ENCODE data around the gene CDH8. TPM values are rescaled to one million over a fixed set of nuclear protein-coding genes. Genes with fewer than 3 reads are reported as not detected.
"Not testable (repeated sequence)": the region's sequence is repeated elsewhere in the genome, so short reads cannot be mapped to it uniquely, and the experiment has no call there.

CDH8 gene
- total RNA-seq, 2 donors from 2014 or later = not detected

- no peak overlapping the region for H3K27ac Mint-ChIP-seq
- no peaks in the 10 kb centered on the region for H3K36me3 Mint-ChIP-seq (ENCODE audit: insufficient read depth in 2 of 2)
- DNase-seq = no peak
- H3K4me3 Mint-ChIP-seq = no peak overlapping the region
- no peak for ATAC-seq (replicated peaks in 1 of 2)
- no peaks in the 10 kb centered on the region for H3K4me1 Mint-ChIP-seq (ENCODE audit: low read depth)
- no peaks in the 10 kb centered on the region for H3K27me3 Mint-ChIP-seq (ENCODE audit: low read depth)
- peaks cover 0 to 4% of the 10 kb centered on the region in 2 donors for H3K9me3 Mint-ChIP-seq
Measured at GRCh38 chr16:61814726-61815347, 221.4 kb downstream of the CDH8 start.

- Mint-ChIP-seq H3K36me3 (ENCODE audit: insufficient read depth in 2 of 2) (no peaks in the 10 kb centered on the region), H3K9me3 (peaks cover 0 to 4% of the 10 kb centered on the region in 2 donors), H3K27me3 (ENCODE audit: low read depth) (no peaks in the 10 kb centered on the region), H3K4me3 (no peak overlapping the region), H3K27ac (no peak overlapping the region), H3K4me1 (ENCODE audit: low read depth) (no peaks in the 10 kb centered on the region)
- DNase-seq (no peak), ATAC-seq (replicated peaks in 1 of 2) (no peak)
Measured at GRCh38 chr16:61813339-61813738, 222.9 kb downstream of the CDH8 start.

- H3K27me3 Mint-ChIP-seq (ENCODE audit: low read depth) = no peaks in the 10 kb centered on the region
- ATAC-seq (replicated peaks in 1 of 2) (no peak), DNase-seq (no peak)
- no peaks in the 10 kb centered on the region for H3K4me1 Mint-ChIP-seq (ENCODE audit: low read depth)
- H3K27ac Mint-ChIP-seq = no peak overlapping the region
- no peaks in the 10 kb centered on the region for H3K36me3 Mint-ChIP-seq (ENCODE audit: insufficient read depth in 2 of 2)
- no peak overlapping the region for H3K4me3 Mint-ChIP-seq
- peaks cover 0 to 5% of the 10 kb centered on the region in 2 donors for H3K9me3 Mint-ChIP-seq
Measured at GRCh38 chr16:61812251-61812650, 224.0 kb downstream of the CDH8 start.

- no peaks in the 10 kb centered on the region for H3K36me3 Mint-ChIP-seq (ENCODE audit: insufficient read depth in 2 of 2)
- peaks cover 0 to 3% of the 10 kb centered on the region in 2 donors for H3K9me3 Mint-ChIP-seq
Measured at GRCh38 chr16:61807551-61807950, 228.7 kb downstream of the CDH8 start.

GRCh38 chr16:61801217-61801616, 235.0 kb downstream of the CDH8 start:
- DNase-seq; H3K4me1 Mint-ChIP-seq (ENCODE audit: low read depth); H3K27ac Mint-ChIP-seq; H3K27me3 Mint-ChIP-seq (ENCODE audit: low read depth); H3K9me3 Mint-ChIP-seq; ATAC-seq (replicated peaks in 1 of 2); H3K4me3 Mint-ChIP-seq; H3K36me3 Mint-ChIP-seq (ENCODE audit: insufficient read depth in 2 of 2): not testable (repeated sequence)

More at GRCh38 chr16:61807551-61807950, 228.7 kb downstream of the CDH8 start:
- Mint-ChIP-seq H3K27me3 (ENCODE audit: low read depth) (no peaks in the 10 kb centered on the region), H3K4me1 (ENCODE audit: low read depth) (no peaks in the 10 kb centered on the region), H3K4me3 (no peak overlapping the region), H3K27ac (no peak overlapping the region)
- ATAC-seq (replicated peaks in 1 of 2) (no peak), DNase-seq (no peak)

GRCh38 chr16:61798741-61799140, 237.5 kb downstream of the CDH8 start:
- Mint-ChIP-seq H3K36me3 (ENCODE audit: insufficient read depth in 2 of 2) (peaks cover 2 to 4% of the 10 kb centered on the region in 2 donors), H3K27me3 (ENCODE audit: low read depth) (no peaks in the 10 kb centered on the region), H3K4me3 (no peak overlapping the region), H3K27ac (no peak overlapping the region), H3K9me3 (peaks cover 10 to 13% of the 10 kb centered on the region in 2 donors), H3K4me1 (ENCODE audit: low read depth) (no peaks in the 10 kb centered on the region)
- no peak for ATAC-seq (replicated peaks in 1 of 2)
- no peak for DNase-seq

- peaks cover 2 to 4% of the 10 kb centered on the region in 2 donors for H3K36me3 Mint-ChIP-seq (ENCODE audit: insufficient read depth in 2 of 2)
- DNase-seq (no peak), ATAC-seq (replicated peaks in 1 of 2) (no peak)
- H3K4me3 Mint-ChIP-seq = no peak overlapping the region
- peaks cover 14 to 15% of the 10 kb centered on the region in 2 donors for H3K9me3 Mint-ChIP-seq
- H3K4me1 Mint-ChIP-seq (ENCODE audit: low read depth) = no peaks in the 10 kb centered on the region
- H3K27me3 Mint-ChIP-seq (ENCODE audit: low read depth) = no peaks in the 10 kb centered on the region
- no peak overlapping the region for H3K27ac Mint-ChIP-seq
Measured at GRCh38 chr16:61797961-61798507, 238.2 kb downstream of the CDH8 start.

- no peaks in the 10 kb centered on the region for H3K27me3 Mint-ChIP-seq (ENCODE audit: low read depth)
- H3K4me3 Mint-ChIP-seq = no peak overlapping the region
- ATAC-seq (replicated peaks in 1 of 2) (no peak), DNase-seq (no peak)
- H3K4me1 Mint-ChIP-seq (ENCODE audit: low read depth) = no peaks in the 10 kb centered on the region
- peaks cover 2 to 4% of the 10 kb centered on the region in 2 donors for H3K36me3 Mint-ChIP-seq (ENCODE audit: insufficient read depth in 2 of 2)
- H3K27ac Mint-ChIP-seq = no peak overlapping the region
- H3K9me3 Mint-ChIP-seq = peaks cover 14 to 15% of the 10 kb centered on the region in 2 donors
Measured at GRCh38 chr16:61797296-61797795, 238.9 kb downstream of the CDH8 start.

GRCh38 chr16:61792194-61792909, 243.9 kb downstream of the CDH8 start:
- H3K4me3 Mint-ChIP-seq = no peak overlapping the region
- H3K4me1 Mint-ChIP-seq (ENCODE audit: low read depth) = no peaks in the 10 kb centered on the region
- H3K36me3 Mint-ChIP-seq (ENCODE audit: insufficient read depth in 2 of 2) = no peaks in the 10 kb centered on the region
- H3K9me3 Mint-ChIP-seq = peaks cover 11% of the 10 kb centered on the region in 2 donors
- H3K27ac Mint-ChIP-seq = no peak overlapping the region
- ATAC-seq (replicated peaks in 1 of 2) = no peak
- DNase-seq = no peak
- no peaks in the 10 kb centered on the region for H3K27me3 Mint-ChIP-seq (ENCODE audit: low read depth)

GRCh38 chr16:61791464-61791863, 244.8 kb downstream of the CDH8 start:
- Mint-ChIP-seq H3K36me3 (ENCODE audit: insufficient read depth in 2 of 2) (no peaks in the 10 kb centered on the region), H3K9me3 (peaks cover 9 to 11% of the 10 kb centered on the region in 2 donors), H3K27me3 (ENCODE audit: low read depth) (no peaks in the 10 kb centered on the region), H3K4me3 (no peak overlapping the region), H3K27ac (no peak overlapping the region), H3K4me1 (ENCODE audit: low read depth) (no peaks in the 10 kb centered on the region)
- ATAC-seq (replicated peaks in 1 of 2) (no peak), DNase-seq (no peak)

GRCh38 chr16:61781855-61782254, 254.4 kb downstream of the CDH8 start:
- H3K9me3 Mint-ChIP-seq; H3K4me3 Mint-ChIP-seq; ATAC-seq (replicated peaks in 1 of 2); H3K36me3 Mint-ChIP-seq (ENCODE audit: insufficient read depth in 2 of 2); DNase-seq; H3K27ac Mint-ChIP-seq; H3K27me3 Mint-ChIP-seq (ENCODE audit: low read depth); H3K4me1 Mint-ChIP-seq (ENCODE audit: low read depth): not testable (repeated sequence)

- H3K27me3 Mint-ChIP-seq (ENCODE audit: low read depth) = no peaks in the 10 kb centered on the region
- H3K36me3 Mint-ChIP-seq (ENCODE audit: insufficient read depth in 2 of 2) = peaks cover 3% of the 10 kb centered on the region in 2 donors
- no peak for DNase-seq
- H3K9me3 Mint-ChIP-seq = peaks cover 4 to 13% of the 10 kb centered on the region in 2 donors
- no peaks in the 10 kb centered on the region for H3K4me1 Mint-ChIP-seq (ENCODE audit: low read depth)
- no peak overlapping the region for H3K4me3 Mint-ChIP-seq
- no peak for ATAC-seq (replicated peaks in 1 of 2)
- no peak overlapping the region for H3K27ac Mint-ChIP-seq
Measured at GRCh38 chr16:61780161-61780560, 256.1 kb downstream of the CDH8 start.

GRCh38 chr16:61770301-61770700, 265.9 kb downstream of the CDH8 start:
- Mint-ChIP-seq H3K9me3 (peaks cover 6 to 7% of the 10 kb centered on the region in 2 donors), H3K27ac (no peak overlapping the region), H3K36me3 (ENCODE audit: insufficient read depth in 2 of 2) (peaks cover 1% of the 10 kb centered on the region in 2 donors), H3K4me1 (ENCODE audit: low read depth) (no peaks in the 10 kb centered on the region), H3K27me3 (ENCODE audit: low read depth) (no peaks in the 10 kb centered on the region), H3K4me3 (no peak overlapping the region)
- DNase-seq (no peak), ATAC-seq (replicated peaks in 1 of 2) (no peak)

Data from activated T-cell treated with anti-CD3 and anti-CD28 coated beads, Interleukin-2, amount 50 U/mL, for 72 hours (primary cell).